Liver (tissue), 3 donors: Measurements from ENCODE around the gene DNAJC6.

Source experiments
- GABPA ChIP-seq, 2 donors: IDR thresholded peaks in 1 of 2; conservative IDR thresholded peaks in 1 of 2; 2 replicates each; pipeline ENCODE4 v1.6.1; 2016; ENCODE audit warnings: antibody characterized with exemption in 2 of 2, mild to moderate bottlenecking in 1 of 2, moderate library complexity in 1 of 2
- JUND ChIP-seq, 2 donors: IDR thresholded peaks; 2 replicates each; pipeline ENCODE4 v1.6.1; 2016; ENCODE audit warnings: antibody characterized with exemption in 2 of 2
- RAD21 ChIP-seq, 2 donors: IDR thresholded peaks; 2 replicates each; pipeline ENCODE4 v1.6.1; 2016; ENCODE audit warnings: antibody characterized with exemption in 2 of 2, mild to moderate bottlenecking in 2 of 2
- YY1 ChIP-seq: IDR thresholded peaks from 2 replicates; pipeline ENCODE4 v1.6.1; 2016; ENCODE audit warnings: antibody characterized with exemption, mild to moderate bottlenecking
- ZBTB33 ChIP-seq: IDR thresholded peaks from 2 replicates; pipeline ENCODE4 v1.6.1; 2016; ENCODE audit warnings: antibody characterized with exemption
- TF ChIP-seq, protein P1 (sequence below): IDR thresholded peaks from 2 replicates; pipeline ENCODE4 v1.6.1; 2016; ENCODE audit warnings: antibody characterized with exemption
- TF ChIP-seq, protein P2 (sequence below): fragments of 150-350 bp; IDR thresholded peaks from 2 replicates; pipeline ENCODE4 v1.5.1; 2017; ENCODE audit warnings: improper control_type of control experiment, low read depth, low read length; ENCODE audit not compliant: missing input control
- TF ChIP-seq, protein P3 (sequence below): IDR thresholded peaks from 2 replicates; pipeline ENCODE4 v1.6.1; 2016; ENCODE audit warnings: antibody characterized with exemption, mild to moderate bottlenecking
- donor health status: healthy.
- donor health status: healthy.

DNA sequence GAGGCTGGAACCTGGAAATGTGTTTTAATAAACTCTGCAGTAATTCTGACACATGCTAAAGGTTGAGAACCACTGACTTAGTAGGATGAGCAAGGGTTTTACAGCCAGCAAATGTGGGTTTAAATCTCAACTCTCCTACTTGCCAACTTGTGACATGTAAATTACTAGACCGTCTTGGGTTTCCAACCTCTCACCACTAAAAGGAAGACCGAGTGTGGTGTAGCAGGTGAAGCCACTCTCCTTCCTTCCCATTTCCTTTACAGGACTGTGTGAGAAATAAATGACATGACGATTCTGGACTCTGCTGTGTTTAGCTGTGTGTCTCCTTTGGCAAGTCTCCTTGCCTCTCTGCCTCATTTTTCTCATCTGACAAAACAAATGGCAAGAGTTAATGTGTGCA lies 49.5 kb upstream of the DNAJC6 start:
- TF ChIP-seq, protein P1, sequence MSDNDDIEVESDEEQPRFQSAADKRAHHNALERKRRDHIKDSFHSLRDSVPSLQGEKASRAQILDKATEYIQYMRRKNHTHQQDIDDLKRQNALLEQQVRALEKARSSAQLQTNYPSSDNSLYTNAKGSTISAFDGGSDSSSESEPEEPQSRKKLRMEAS, result no peak
- TF ChIP-seq, protein P2, sequence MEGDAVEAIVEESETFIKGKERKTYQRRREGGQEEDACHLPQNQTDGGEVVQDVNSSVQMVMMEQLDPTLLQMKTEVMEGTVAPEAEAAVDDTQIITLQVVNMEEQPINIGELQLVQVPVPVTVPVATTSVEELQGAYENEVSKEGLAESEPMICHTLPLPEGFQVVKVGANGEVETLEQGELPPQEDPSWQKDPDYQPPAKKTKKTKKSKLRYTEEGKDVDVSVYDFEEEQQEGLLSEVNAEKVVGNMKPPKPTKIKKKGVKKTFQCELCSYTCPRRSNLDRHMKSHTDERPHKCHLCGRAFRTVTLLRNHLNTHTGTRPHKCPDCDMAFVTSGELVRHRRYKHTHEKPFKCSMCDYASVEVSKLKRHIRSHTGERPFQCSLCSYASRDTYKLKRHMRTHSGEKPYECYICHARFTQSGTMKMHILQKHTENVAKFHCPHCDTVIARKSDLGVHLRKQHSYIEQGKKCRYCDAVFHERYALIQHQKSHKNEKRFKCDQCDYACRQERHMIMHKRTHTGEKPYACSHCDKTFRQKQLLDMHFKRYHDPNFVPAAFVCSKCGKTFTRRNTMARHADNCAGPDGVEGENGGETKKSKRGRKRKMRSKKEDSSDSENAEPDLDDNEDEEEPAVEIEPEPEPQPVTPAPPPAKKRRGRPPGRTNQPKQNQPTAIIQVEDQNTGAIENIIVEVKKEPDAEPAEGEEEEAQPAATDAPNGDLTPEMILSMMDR, result no peak
- TF ChIP-seq ZBTB33, result no peak
- no peak for TF ChIP-seq JUND (IDR thresholded peaks at IDR 0.05)
- TF ChIP-seq RAD21 (IDR thresholded peaks at IDR 0.05), result no peak
- no peak for TF ChIP-seq GABPA (IDR thresholded peaks at IDR 0.05 in 1 of 2, conservative IDR thresholded peaks at IDR 0.05 in 1 of 2)
- no peak for TF ChIP-seq YY1
- TF ChIP-seq, protein P3, sequence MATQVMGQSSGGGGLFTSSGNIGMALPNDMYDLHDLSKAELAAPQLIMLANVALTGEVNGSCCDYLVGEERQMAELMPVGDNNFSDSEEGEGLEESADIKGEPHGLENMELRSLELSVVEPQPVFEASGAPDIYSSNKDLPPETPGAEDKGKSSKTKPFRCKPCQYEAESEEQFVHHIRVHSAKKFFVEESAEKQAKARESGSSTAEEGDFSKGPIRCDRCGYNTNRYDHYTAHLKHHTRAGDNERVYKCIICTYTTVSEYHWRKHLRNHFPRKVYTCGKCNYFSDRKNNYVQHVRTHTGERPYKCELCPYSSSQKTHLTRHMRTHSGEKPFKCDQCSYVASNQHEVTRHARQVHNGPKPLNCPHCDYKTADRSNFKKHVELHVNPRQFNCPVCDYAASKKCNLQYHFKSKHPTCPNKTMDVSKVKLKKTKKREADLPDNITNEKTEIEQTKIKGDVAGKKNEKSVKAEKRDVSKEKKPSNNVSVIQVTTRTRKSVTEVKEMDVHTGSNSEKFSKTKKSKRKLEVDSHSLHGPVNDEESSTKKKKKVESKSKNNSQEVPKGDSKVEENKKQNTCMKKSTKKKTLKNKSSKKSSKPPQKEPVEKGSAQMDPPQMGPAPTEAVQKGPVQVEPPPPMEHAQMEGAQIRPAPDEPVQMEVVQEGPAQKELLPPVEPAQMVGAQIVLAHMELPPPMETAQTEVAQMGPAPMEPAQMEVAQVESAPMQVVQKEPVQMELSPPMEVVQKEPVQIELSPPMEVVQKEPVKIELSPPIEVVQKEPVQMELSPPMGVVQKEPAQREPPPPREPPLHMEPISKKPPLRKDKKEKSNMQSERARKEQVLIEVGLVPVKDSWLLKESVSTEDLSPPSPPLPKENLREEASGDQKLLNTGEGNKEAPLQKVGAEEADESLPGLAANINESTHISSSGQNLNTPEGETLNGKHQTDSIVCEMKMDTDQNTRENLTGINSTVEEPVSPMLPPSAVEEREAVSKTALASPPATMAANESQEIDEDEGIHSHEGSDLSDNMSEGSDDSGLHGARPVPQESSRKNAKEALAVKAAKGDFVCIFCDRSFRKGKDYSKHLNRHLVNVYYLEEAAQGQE, result no peak
